Erythroblast (primary cell): ENCODE results near the gene TMEM30A.

Source experiments
- GATA1 ChIP-seq: IDR thresholded peaks from 2 replicates; pipeline ENCODE4 v1.6.1; 2011; ENCODE audit warnings: low read depth, mild to moderate bottlenecking, control low read depth, low read length, moderate library complexity
- POLR2A ChIP-seq: IDR thresholded peaks from 2 replicates; pipeline ENCODE4 v1.6.1; 2011; ENCODE audit warnings: mild to moderate bottlenecking, low read length

GRCh38 chr6:75266716-75267291 is 17.8 kb downstream of the TMEM30A start:
- no peak for TF ChIP-seq POLR2A
- no peak for TF ChIP-seq GATA1
